NCI-H526 (cell line): ENCODE data around the gene SAXO2.
"Not testable (repeated sequence)": the region's sequence is repeated elsewhere in the genome, so short reads cannot be mapped to it uniquely, and the experiment has no call there.

Source experiments
- DNase-seq, 2 experiments: peaks; one replicate each; lab custom pipeline; 2025; lab: John Stamatoyannopoulos, UW

Gene SAXO2

DNA sequence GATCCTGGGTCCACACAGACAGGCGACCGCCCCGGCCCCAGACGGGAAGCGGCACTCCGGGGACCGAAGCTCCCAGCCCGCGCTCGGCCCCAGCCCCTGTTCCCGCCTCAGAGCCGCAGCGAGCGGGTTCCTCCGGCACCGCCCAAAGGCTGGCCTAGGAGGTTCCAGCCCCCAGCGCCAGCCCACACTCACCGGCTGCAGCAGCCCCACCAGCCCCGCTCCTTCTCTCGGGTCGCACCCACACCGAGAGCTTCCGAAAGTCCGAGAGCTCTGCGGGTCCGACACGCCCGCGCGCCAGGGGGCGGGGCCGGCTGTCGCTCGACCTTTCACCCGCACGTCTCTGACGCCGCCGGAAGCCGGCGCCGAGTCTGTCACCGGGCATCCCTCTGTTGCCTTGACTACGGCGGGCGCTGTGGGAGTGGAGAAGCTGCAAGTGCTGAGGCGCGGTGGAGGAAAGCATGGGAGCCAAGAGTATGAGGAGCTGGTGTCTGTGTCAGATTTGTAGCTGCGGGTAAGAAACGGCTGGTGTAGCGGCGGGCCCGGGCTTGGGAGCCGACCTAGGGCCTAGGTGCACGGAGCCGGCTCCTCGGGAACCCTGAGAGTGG is at the start of gene SAXO2, which contains the start of gene EFL1:
SAXO2 (plus strand) TSS at position 397 of the 605 bp plus-strand sequence; CDS start at position 459, 62 bp downstream.
EFL1 (minus strand) TSS at position 313 of the 605 bp plus-strand sequence. CDS start 956 bp downstream, outside the sequence.
- DNase-seq, result peak; percentile 84 to 92

- DNase-seq, result not testable (repeated sequence)
These were observed 46.5 kb upstream of the SAXO2 start for GRCh38 chr15:82216092-82216491.

- peak in 1 of 2 experiments; percentile 41 for DNase-seq
These were observed 41.1 kb upstream of the SAXO2 start for GRCh38 chr15:82221535-82221934.

DNA sequence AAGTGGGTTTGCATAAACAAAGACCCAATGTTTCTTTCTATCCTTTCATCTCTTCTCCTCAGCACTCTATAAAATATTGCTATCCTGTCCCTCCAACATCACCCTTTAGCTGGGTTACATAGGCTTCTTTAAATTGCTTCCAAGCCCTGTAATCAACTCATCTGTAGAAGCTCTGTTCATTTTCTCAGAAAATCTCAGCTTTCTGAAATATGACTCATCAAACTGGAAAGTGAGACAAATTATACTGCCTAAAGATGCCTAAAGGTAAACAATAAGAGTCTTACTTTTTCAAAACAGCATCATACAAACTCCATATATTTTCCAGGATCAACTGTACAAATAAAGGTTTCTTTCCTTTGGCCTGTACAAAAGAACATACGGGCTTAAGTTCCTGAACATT is 33.9 kb upstream of the SAXO2 start:
- no peak for DNase-seq

GRCh38 chr15:82231233-82231632 is 31.4 kb upstream of the SAXO2 start:
- DNase-seq, result peak in 1 of 2 experiments; percentile 29

- peak; percentile 94 to 95 for DNase-seq
These were observed 30.8 kb upstream of the SAXO2 start for GRCh38 chr15:82231842-82232241.

GRCh38 chr15:82237944-82238534 is 24.6 kb upstream of the SAXO2 start:
- DNase-seq, result not testable (repeated sequence)

DNA sequence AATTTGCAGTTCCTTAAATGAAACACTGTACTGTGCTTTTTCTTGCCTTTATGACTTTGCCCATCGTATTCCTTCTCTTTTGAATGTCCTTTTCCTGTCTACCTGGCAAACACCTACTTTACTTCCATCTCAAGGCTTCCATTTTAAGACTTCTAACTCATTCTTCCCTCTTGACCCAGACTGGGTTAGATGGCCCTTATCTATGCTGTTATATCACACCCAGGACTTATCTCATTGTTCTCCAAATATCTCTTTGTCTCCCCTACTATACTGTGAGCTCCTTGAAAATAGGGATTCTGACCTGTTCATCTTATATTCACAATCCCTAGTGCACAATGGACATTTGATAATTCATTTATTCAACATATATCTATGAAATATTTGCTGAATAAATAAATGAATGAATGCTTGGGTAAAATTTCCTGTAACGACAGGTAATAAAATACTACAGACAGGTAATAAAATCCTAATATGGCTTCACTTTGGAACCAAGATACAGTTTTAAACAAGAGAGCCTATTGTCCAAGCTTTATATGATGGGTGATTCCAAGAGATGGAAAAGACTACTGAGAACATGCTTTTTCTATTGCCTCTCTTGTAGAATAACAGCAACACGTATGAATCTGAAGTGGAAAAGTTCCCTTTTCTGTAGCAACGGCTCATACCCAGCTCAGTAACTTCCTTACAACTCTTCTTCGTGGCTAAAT is 22.8 kb upstream of the SAXO2 start:
- peak in 1 of 2 experiments; percentile 8 for DNase-seq

- not testable (repeated sequence) for DNase-seq
These were observed 20.6 kb upstream of the SAXO2 start for GRCh38 chr15:82241836-82242499.

DNA sequence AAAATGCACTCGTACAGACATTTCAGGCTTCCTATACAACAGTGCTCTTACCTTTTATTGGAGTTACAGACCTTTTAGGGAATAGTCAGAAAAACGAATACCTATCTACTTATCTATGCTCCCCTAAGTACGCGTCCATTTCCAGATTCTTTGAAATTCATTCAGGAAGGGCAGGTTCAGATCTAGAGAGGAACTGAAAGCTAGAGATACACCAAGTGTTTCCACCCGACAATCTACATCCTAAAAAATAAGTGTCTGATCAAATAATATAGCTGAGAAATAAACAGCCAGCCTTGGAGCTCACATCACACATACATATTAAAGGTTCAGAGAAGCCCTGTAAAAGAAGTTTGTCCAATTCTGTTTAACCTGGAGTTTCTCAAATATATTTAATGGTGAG is 19.0 kb upstream of the SAXO2 start:
- not testable (repeated sequence) for DNase-seq

DNA sequence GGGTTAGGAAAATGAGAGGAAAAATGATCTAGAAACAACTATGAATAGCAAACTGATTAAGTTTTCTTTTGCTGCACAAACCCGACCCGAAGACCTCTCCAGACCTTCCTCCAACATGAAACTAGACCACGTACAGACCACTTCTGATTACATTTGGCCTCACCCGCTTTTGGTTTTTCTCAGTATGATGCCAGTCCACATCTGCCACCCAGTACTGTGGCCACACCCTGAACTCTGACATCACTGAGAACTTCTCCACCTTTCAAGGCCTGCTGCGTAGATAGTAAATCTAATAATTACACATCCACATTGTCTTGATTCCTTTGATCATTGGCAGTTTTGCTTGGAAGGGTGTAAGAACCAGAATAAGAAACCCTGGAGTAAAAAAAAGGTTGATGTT is 16.7 kb upstream of the SAXO2 start:
- DNase-seq, result not testable (repeated sequence)

DNA sequence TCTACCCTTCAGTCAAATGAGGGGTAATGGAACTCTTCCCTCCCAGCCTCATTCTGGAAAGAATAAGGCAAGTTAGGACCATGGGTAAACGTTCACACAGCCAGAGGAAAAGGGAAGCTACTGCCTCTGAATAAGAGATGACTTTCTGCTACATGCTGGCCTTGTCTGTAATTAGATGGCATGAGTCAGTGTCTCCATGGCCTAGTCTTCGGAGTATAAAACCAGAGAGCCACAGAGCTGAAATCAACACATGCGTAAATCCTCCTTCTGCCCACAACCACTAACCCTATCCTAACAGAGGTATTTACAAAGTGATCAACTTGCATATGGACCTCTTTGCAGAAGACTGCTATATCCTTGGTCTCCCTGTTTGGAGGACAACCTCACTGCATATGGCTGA is 14.4 kb upstream of the SAXO2 start:
- DNase-seq, result not testable (repeated sequence)

GRCh38 chr15:82261566-82262421 is 824 bp upstream of the SAXO2 start:
- peak; percentile 47 to 49 for DNase-seq

GRCh38 chr15:82263350-82263749 is 732 bp downstream of the SAXO2 start:
- DNase-seq, result peak; percentile 21 to 31

DNA sequence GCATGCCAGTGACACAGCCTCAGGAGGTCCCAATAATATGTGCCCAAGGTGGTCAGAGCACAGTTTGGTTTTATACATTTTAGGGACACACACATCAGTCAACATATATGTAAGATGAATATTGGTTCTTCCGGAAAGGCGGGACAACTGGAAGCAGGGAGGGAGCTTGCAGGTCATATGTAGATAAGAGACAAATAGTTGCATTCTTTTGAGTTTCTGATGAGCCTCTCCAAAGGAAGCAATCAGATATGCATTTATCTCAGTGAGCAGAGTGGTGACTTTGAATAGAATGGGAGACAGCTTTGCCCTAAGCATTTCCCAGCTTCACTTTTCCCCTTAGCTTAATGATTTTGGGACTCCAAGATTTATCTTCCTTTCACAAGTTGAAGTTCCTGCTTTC is 4.5 kb downstream of the SAXO2 start:
- DNase-seq, result not testable (repeated sequence)

GRCh38 chr15:82268454-82268853 is 5.8 kb downstream of the SAXO2 start:
- not testable (repeated sequence) for DNase-seq

GRCh38 chr15:82272154-82272553 is 9.5 kb downstream of the SAXO2 start:
- DNase-seq, result no peak

- DNase-seq, result no peak
These were observed 12.8 kb downstream of the SAXO2 start for GRCh38 chr15:82275410-82275809.

DNA sequence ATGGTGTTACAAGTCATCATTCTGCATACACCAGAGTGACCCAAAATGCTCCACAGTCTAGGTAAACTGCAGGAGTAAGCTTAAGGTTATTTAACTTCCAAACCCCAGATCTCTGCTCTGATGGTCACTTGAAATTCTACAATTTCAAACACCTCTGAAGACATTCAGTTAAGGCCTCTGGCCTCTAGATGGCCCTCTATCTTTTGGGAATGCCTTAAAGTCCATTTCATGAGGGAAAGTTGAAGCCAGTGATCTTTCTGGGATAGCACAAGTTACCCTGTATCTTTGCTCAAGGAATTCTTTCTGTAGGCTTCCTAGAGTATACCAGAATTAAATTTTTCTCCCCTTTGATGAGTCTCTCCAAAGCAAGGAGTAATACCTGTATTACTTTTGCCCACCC is 18.7 kb downstream of the SAXO2 start:
- not testable (repeated sequence) for DNase-seq

DNA sequence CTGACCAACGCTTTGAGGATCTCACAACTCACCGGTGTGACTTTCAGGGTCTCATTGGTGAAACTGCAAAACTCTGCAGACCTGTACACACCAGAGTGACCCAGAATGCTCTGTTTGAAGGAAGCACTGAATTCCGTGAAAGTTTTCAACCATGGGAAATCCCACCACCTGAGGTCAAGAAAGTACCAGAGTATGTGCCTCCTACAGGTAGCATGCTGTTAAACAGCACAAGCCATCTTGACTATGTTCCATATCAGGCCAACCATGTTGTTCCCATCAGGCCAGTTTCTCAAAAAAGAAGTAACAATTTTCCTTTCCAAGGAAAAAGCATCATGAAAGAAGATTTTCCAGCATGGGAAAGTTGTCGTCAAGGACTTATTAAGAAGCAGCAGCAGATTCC is 19.8 kb downstream of the SAXO2 start:
- DNase-seq, result not testable (repeated sequence)

GRCh38 chr15:82284381-82284780 is 21.8 kb downstream of the SAXO2 start:
- not testable (repeated sequence) for DNase-seq
